Measurements from ENCODE around the gene PTGFRN.
"Not testable (repeated sequence)": the region's sequence is repeated elsewhere in the genome, so short reads cannot be mapped to it uniquely, and the experiment has no call there.

DNA sequence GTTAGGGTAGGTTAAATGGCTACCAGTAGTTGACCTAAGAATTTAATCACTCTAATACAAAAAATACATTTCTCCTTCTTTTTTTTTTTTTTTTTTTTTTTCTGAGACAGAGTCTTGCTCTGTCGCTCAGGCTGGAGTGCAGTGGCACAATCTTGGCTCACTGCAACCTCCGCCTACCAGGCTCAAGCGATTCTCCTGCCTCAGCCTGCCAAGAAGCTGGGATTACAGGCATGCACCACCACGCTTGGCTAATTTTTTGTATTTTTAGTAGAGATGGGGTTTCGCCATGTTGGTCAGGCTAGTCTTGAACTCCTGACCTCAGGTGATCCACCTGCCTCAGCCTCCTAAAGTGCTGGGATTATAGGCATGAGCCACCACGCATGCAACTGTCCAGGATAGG is 33.8 kb upstream of the PTGFRN start:
- TF ChIP-seq, protein P1, sequence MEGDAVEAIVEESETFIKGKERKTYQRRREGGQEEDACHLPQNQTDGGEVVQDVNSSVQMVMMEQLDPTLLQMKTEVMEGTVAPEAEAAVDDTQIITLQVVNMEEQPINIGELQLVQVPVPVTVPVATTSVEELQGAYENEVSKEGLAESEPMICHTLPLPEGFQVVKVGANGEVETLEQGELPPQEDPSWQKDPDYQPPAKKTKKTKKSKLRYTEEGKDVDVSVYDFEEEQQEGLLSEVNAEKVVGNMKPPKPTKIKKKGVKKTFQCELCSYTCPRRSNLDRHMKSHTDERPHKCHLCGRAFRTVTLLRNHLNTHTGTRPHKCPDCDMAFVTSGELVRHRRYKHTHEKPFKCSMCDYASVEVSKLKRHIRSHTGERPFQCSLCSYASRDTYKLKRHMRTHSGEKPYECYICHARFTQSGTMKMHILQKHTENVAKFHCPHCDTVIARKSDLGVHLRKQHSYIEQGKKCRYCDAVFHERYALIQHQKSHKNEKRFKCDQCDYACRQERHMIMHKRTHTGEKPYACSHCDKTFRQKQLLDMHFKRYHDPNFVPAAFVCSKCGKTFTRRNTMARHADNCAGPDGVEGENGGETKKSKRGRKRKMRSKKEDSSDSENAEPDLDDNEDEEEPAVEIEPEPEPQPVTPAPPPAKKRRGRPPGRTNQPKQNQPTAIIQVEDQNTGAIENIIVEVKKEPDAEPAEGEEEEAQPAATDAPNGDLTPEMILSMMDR (IDR thresholded peaks at IDR 0.05 in 2 of 3, conservative IDR thresholded peaks at IDR 0.05 in 1 of 3; ENCODE audit: borderline replicate concordance in 1 of 3, insufficient read depth in 1 of 3, low read depth in 2 of 3, low read length in 2 of 3), result not testable (repeated sequence)
- TF ChIP-seq EZH2 (IDR thresholded peaks at IDR 0.05); TCF7L2 (IDR thresholded peaks at IDR 0.05; ENCODE audit: borderline replicate concordance, extremely low read depth, insufficient read depth, insufficient read length): not testable (repeated sequence)
- TF ChIP-seq, protein P2, sequence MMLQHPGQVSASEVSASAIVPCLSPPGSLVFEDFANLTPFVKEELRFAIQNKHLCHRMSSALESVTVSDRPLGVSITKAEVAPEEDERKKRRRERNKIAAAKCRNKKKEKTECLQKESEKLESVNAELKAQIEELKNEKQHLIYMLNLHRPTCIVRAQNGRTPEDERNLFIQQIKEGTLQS (IDR thresholded peaks at IDR 0.05), result not testable (repeated sequence)

Data from HCT116 (cell line).